ENCODE results near the gene ADGRV1.
A peak's percentile ranks its signal among the peaks of the same experiment; 100 is the strongest.

Gene ADGRV1

DNA sequence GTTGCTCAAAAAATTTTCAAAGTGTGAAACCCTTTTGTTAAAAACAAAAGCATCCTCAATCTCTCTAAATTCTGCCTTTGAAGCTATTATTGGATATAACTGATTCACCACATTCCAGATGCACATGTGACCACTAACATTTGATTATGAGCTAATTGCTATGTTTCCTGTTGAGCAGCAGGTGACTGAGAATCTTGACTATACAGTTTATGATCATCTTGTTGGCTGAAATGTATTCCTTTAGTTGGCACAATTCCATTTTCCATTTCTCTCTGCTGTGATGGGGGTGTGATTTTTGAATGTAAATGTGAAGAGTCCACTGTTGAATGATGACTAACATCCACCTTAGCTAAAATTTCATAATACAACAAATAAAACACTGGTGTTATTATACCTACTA is 39.9 kb upstream of the ADGRV1 start:
- Histone ChIP-seq H3K9me3 (ENCODE audit: control insufficient read depth, insufficient read depth, low read depth, low read length) (no peaks in the 10 kb centered on the region), H3K4me1 (ENCODE audit: control insufficient read depth, insufficient read depth, low read length) (peaks cover 5% of the 10 kb centered on the region), H3K27ac (ENCODE audit: extremely low read depth, low read depth, low read length) (no peak overlapping the region), H3K4me3 (ENCODE audit: low read depth, low read length) (no peak overlapping the region), H3K36me3 (ENCODE audit: control insufficient read depth in 2 of 2, insufficient read depth in 1 of 2, low read length in 2 of 2) (peaks cover 20 to 51% of the 10 kb centered on the region in 2 experiments)
- ChIA-PET CTCF (interaction anchor here (0.5 to 1.7 kb wide), 4 partner anchors 11 to 852 kb away, joined by 3 to 5 read pairs (median 4); partner anchors contain the start of gene LYSMD3), POLR2A (interaction anchor here (0.6 kb wide), 1 partner anchor 8 kb away, joined by 4 read pairs; no protein-coding TSS in a partner anchor)
- TF ChIP-seq, protein P1, sequence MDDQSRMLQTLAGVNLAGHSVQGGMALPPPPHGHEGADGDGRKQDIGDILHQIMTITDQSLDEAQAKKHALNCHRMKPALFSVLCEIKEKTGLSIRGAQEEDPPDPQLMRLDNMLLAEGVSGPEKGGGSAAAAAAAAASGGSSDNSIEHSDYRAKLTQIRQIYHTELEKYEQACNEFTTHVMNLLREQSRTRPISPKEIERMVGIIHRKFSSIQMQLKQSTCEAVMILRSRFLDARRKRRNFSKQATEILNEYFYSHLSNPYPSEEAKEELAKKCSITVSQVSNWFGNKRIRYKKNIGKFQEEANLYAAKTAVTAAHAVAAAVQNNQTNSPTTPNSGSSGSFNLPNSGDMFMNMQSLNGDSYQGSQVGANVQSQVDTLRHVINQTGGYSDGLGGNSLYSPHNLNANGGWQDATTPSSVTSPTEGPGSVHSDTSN (CRISPR knock-in tag; IDR thresholded peaks at IDR 0.05): no peak
- TF ChIP-seq, protein P2, sequence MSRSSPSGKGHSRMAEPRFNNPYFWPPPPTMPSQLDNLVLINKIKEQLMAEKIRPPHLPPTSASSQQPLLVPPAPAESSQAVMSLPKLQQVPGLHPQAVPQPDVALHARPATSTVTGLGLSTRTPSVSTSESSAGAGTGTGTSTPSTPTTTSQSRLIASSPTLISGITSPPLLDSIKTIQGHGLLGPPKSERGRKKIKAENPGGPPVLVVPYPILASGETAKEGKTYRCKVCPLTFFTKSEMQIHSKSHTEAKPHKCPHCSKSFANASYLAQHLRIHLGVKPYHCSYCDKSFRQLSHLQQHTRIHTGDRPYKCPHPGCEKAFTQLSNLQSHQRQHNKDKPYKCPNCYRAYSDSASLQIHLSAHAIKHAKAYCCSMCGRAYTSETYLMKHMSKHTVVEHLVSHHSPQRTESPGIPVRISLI (tag by site-specific recombination; IDR thresholded peaks at IDR 0.05): no peak
- TF ChIP-seq ZNF223 (tag by site-specific recombination; IDR thresholded peaks at IDR 0.05): no peak
- no peak for TF ChIP-seq REPIN1 (tag by site-specific recombination; IDR thresholded peaks at IDR 0.05; ENCODE audit: low read depth)
- TF ChIP-seq EGR2 (tag by site-specific recombination; IDR thresholded peaks at IDR 0.05; ENCODE audit: low read depth): no peak
- TF ChIP-seq ZNF175 (tag by site-specific recombination; IDR thresholded peaks at IDR 0.05): no peak
- TF ChIP-seq, protein P3, sequence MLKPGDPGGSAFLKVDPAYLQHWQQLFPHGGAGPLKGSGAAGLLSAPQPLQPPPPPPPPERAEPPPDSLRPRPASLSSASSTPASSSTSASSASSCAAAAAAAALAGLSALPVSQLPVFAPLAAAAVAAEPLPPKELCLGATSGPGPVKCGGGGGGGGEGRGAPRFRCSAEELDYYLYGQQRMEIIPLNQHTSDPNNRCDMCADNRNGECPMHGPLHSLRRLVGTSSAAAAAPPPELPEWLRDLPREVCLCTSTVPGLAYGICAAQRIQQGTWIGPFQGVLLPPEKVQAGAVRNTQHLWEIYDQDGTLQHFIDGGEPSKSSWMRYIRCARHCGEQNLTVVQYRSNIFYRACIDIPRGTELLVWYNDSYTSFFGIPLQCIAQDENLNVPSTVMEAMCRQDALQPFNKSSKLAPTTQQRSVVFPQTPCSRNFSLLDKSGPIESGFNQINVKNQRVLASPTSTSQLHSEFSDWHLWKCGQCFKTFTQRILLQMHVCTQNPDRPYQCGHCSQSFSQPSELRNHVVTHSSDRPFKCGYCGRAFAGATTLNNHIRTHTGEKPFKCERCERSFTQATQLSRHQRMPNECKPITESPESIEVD (tag by site-specific recombination; IDR thresholded peaks at IDR 0.05): 0 out of 2 replicates have a peak, but pooled peaks have one; percentile 33
- TF ChIP-seq, protein P4, sequence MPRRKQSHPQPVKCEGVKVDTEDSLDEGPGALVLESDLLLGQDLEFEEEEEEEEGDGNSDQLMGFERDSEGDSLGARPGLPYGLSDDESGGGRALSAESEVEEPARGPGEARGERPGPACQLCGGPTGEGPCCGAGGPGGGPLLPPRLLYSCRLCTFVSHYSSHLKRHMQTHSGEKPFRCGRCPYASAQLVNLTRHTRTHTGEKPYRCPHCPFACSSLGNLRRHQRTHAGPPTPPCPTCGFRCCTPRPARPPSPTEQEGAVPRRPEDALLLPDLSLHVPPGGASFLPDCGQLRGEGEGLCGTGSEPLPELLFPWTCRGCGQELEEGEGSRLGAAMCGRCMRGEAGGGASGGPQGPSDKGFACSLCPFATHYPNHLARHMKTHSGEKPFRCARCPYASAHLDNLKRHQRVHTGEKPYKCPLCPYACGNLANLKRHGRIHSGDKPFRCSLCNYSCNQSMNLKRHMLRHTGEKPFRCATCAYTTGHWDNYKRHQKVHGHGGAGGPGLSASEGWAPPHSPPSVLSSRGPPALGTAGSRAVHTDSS (tag by site-specific recombination; IDR thresholded peaks at IDR 0.05): no peak
- no peak for TF ChIP-seq IKZF3 (tag by site-specific recombination; IDR thresholded peaks at IDR 0.05)
- TF ChIP-seq, protein P5, sequence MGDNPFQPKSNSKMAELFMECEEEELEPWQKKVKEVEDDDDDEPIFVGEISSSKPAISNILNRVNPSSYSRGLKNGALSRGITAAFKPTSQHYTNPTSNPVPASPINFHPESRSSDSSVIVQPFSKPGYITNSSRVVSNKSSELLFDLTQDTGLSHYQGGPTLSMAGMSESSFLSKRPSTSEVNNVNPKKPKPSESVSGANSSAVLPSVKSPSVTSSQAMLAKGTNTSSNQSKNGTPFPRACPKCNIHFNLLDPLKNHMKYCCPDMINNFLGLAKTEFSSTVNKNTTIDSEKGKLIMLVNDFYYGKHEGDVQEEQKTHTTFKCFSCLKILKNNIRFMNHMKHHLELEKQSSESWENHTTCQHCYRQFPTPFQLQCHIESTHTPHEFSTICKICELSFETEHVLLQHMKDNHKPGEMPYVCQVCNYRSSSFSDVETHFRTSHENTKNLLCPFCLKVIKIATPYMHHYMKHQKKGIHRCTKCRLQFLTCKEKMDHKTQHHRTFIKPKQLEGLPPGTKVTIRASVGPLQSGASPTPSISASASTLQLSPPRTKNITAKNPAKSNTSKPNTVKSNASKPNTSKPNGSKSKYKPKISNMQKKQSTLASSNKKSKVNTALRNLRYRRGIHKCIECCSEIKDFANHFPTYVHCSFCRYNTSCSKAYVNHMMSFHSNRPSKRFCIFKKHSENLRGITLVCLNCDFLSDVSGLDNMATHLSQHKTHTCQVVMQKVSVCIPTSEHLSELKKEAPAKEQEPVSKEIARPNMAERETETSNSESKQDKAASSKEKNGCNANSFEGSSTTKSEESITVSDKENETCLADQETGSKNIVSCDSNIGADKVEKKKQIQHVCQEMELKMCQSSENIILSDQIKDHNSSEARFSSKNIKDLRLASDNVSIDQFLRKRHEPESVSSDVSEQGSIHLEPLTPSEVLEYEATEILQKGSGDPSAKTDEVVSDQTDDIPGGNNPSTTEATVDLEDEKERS (tag by site-specific recombination; IDR thresholded peaks at IDR 0.05): no peak
- no peak for TF ChIP-seq MYNN (tag by site-specific recombination; IDR thresholded peaks at IDR 0.05; ENCODE audit: borderline replicate concordance)
- no peak for TF ChIP-seq ZBTB8A (tag by site-specific recombination; IDR thresholded peaks at IDR 0.05)
- no peak for TF ChIP-seq ZNF548 (tag by site-specific recombination; IDR thresholded peaks at IDR 0.05)
- TF ChIP-seq BCL11A (tag by site-specific recombination; IDR thresholded peaks at IDR 0.05; ENCODE audit: low read depth): no peak
- TF ChIP-seq ZNF155 (tag by site-specific recombination; IDR thresholded peaks at IDR 0.05): no peak
- TF ChIP-seq, protein P6, sequence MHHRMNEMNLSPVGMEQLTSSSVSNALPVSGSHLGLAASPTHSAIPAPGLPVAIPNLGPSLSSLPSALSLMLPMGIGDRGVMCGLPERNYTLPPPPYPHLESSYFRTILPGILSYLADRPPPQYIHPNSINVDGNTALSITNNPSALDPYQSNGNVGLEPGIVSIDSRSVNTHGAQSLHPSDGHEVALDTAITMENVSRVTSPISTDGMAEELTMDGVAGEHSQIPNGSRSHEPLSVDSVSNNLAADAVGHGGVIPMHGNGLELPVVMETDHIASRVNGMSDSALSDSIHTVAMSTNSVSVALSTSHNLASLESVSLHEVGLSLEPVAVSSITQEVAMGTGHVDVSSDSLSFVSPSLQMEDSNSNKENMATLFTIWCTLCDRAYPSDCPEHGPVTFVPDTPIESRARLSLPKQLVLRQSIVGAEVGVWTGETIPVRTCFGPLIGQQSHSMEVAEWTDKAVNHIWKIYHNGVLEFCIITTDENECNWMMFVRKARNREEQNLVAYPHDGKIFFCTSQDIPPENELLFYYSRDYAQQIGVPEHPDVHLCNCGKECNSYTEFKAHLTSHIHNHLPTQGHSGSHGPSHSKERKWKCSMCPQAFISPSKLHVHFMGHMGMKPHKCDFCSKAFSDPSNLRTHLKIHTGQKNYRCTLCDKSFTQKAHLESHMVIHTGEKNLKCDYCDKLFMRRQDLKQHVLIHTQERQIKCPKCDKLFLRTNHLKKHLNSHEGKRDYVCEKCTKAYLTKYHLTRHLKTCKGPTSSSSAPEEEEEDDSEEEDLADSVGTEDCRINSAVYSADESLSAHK (tag by site-specific recombination; IDR thresholded peaks at IDR 0.05): no peak
- TF ChIP-seq ZNF549 (tag by site-specific recombination; IDR thresholded peaks at IDR 0.05): no peak
- no peak for TF ChIP-seq ZNF561 (tag by site-specific recombination; IDR thresholded peaks at IDR 0.05; ENCODE audit: borderline replicate concordance)
- no peak for TF ChIP-seq ZNF544 (tag by site-specific recombination; IDR thresholded peaks at IDR 0.05)
- TF ChIP-seq ZNF121 (tag by site-specific recombination; IDR thresholded peaks at IDR 0.05): no peak
- TF ChIP-seq SCRT2 (tag by site-specific recombination; IDR thresholded peaks at IDR 0.05): peak; percentile 88
- no peak for TF ChIP-seq SP2 (tag by site-specific recombination; IDR thresholded peaks at IDR 0.05)
- TF ChIP-seq ZNF274 (IDR thresholded peaks at IDR 0.05; ENCODE audit: low read length): no peak
- TF ChIP-seq ZNF274 (tag by site-specific recombination; IDR thresholded peaks at IDR 0.05; ENCODE audit: borderline replicate concordance): no peak
- no peak for TF ChIP-seq OSR2 (tag by site-specific recombination; IDR thresholded peaks at IDR 0.05)
- peak; percentile 86 for TF ChIP-seq SP7 (tag by site-specific recombination; IDR thresholded peaks at IDR 0.05)
- TF ChIP-seq ZNF341 (tag by site-specific recombination; IDR thresholded peaks at IDR 0.05; ENCODE audit: low read depth): no peak
- peak; percentile 56; the same call in 1 of the 2 replicates for TF ChIP-seq ZNF629 (tag by site-specific recombination; IDR thresholded peaks at IDR 0.05)
- TF ChIP-seq ZNF366 (tag by site-specific recombination; conservative IDR thresholded peaks at IDR 0.05): peak; percentile 53
